ENCODE measurements around the gene TGFBI.

Gene TGFBI

DNA sequence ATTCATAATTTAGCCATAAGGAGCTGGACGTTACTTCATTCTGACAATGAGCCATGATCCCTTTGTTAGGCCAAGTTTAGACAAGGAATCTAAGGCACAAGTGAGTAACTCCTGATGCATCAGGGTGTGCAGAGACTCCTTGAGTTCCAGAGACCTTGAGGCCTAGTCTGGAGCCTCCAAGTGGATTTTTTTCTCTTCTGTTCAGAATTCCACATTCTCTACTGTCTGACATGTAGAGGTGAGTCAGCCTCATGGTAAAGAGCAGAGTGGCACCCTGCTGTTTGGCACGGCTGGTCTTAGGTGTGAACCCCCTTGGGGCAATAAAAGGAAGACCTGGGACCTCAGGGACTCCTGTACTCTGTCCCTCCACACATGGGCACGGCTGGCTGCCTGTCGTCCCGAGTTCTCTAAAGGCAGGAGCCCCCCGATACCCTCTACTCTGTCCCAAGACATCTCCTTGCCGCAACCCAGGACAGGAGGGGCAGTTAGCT, 22.0 kb upstream of the TGFBI start:
- H4K8ac ChIP-seq (ENCODE audit: low read depth, low read length) = peak overlapping the region; percentile 55
- peak overlapping the region; percentile 47 for H3K18ac ChIP-seq (ENCODE audit: low read length)
- H3K9ac ChIP-seq (ENCODE audit: low read length) = no peak overlapping the region
- peak overlapping the region; percentile 86 for H2AK5ac ChIP-seq (ENCODE audit: low read length)
- peak overlapping the region; percentile 80 for H2BK5ac ChIP-seq (ENCODE audit: low read depth, low read length, poor library complexity)
- H2BK120ac ChIP-seq (ENCODE audit: insufficient read depth, low read length, poor library complexity) = peak overlapping the region; percentile 52
- no peak overlapping the region for H3K4me2 ChIP-seq (ENCODE audit: low read length)
- peak overlapping the region; percentile 57 for H4K91ac ChIP-seq (ENCODE audit: low read depth, low read length)
- WGBS (ENCODE audit: extremely low coverage, insufficient coverage, insufficient read length) = no CpG with 5 or more reads among the region's 7 CpGs
- peak; percentile 12 to 13 for DNase-seq
- H3K14ac ChIP-seq (ENCODE audit: low read length) = peak overlapping the region; percentile 28
- H3K27me3 ChIP-seq (ENCODE audit: insufficient read depth, low read length) = no peaks in the 10 kb centered on the region
- peaks cover 7% of the 10 kb centered on the region for H3K79me2 ChIP-seq (ENCODE audit: control insufficient read depth, insufficient read depth, low read length, poor library complexity)
- H3K4me1 ChIP-seq (ENCODE audit: control insufficient read depth in 1 of 2, insufficient read depth in 2 of 2, low read length in 2 of 2) = peaks cover 12 to 15% of the 10 kb centered on the region in 2 experiments
- H3K27ac ChIP-seq (ENCODE audit: low read depth, low read length) = peak overlapping the region; percentile 73
- H3K36me3 ChIP-seq (ENCODE audit: control insufficient read depth in 1 of 2, insufficient read depth in 2 of 2, low read length in 2 of 2) = no peaks in the 10 kb centered on the region
- H2BK12ac ChIP-seq (ENCODE audit: low read length) = peak overlapping the region; percentile 86
- H3K9me3 ChIP-seq (ENCODE audit: insufficient read depth, low read depth, low read length) = no peaks in the 10 kb centered on the region
- H4K12ac ChIP-seq (ENCODE audit: low read depth, low read length) = no peak overlapping the region
- peak overlapping the region; percentile 37 for H3K4ac ChIP-seq (ENCODE audit: low read depth, low read length)
- no peak overlapping the region for H3K23ac ChIP-seq (ENCODE audit: low read length)
- peaks cover 31% of the 10 kb centered on the region for H3K79me1 ChIP-seq (ENCODE audit: low read length)
- H3K4me3 ChIP-seq (ENCODE audit: low read depth, low read length) = no peak overlapping the region
- peak overlapping the region; percentile 27 for H2AFZ ChIP-seq (ENCODE audit: insufficient read depth, low read length, poor library complexity)

DNA sequence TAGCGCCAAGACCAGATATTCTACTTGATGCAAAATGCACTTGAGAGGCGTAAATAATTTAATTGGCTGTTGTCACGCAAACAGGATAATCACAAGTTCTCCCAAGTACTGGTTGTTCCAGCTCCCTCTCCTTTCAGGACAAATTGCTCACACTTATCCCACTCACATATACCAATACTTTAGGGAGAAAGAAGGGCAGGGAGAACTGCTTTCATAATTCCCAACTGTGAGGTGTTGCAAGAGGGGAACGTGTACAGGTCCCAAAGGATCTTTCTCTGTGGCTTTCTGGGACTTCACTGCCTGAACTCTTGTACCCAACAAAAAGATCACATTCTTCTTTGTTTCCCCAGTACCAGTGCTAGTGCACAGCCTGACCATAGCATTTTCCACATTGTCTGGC, 21.5 kb upstream of the TGFBI start:
- WGBS (ENCODE audit: extremely low coverage, insufficient coverage, insufficient read length) = no CpG with 5 or more reads among the region's 4 CpGs
- H2AK5ac ChIP-seq (ENCODE audit: low read length) = peak overlapping the region; percentile 39
- H4K12ac ChIP-seq (ENCODE audit: low read depth, low read length) = no peak overlapping the region
- H3K27me3 ChIP-seq (ENCODE audit: insufficient read depth, low read length) = no peaks in the 10 kb centered on the region
- no peak overlapping the region for H3K4me2 ChIP-seq (ENCODE audit: low read length)
- no peak overlapping the region for H3K23ac ChIP-seq (ENCODE audit: low read length)
- no peaks in the 10 kb centered on the region for H3K36me3 ChIP-seq (ENCODE audit: control insufficient read depth in 1 of 2, insufficient read depth in 2 of 2, low read length in 2 of 2)
- peak overlapping the region; percentile 86 for H2BK12ac ChIP-seq (ENCODE audit: low read length)
- H3K4me1 ChIP-seq (ENCODE audit: control insufficient read depth in 1 of 2, insufficient read depth in 2 of 2, low read length in 2 of 2) = peaks cover 12 to 15% of the 10 kb centered on the region in 2 experiments
- no peak overlapping the region for H3K9ac ChIP-seq (ENCODE audit: low read length)
- H3K14ac ChIP-seq (ENCODE audit: low read length) = peak overlapping the region; percentile 28
- peak overlapping the region; percentile 57 for H4K91ac ChIP-seq (ENCODE audit: low read depth, low read length)
- no peak overlapping the region for H2AFZ ChIP-seq (ENCODE audit: insufficient read depth, low read length, poor library complexity)
- no peaks in the 10 kb centered on the region for H3K9me3 ChIP-seq (ENCODE audit: insufficient read depth, low read depth, low read length)
- H2BK5ac ChIP-seq (ENCODE audit: low read depth, low read length, poor library complexity) = peak overlapping the region; percentile 80
- peaks cover 7% of the 10 kb centered on the region for H3K79me2 ChIP-seq (ENCODE audit: control insufficient read depth, insufficient read depth, low read length, poor library complexity)
- peak overlapping the region; percentile 73 for H3K27ac ChIP-seq (ENCODE audit: low read depth, low read length)
- H3K4me3 ChIP-seq (ENCODE audit: low read depth, low read length) = no peak overlapping the region
- H2BK120ac ChIP-seq (ENCODE audit: insufficient read depth, low read length, poor library complexity) = peak overlapping the region; percentile 52
- peak overlapping the region; percentile 37 for H3K4ac ChIP-seq (ENCODE audit: low read depth, low read length)
- peak overlapping the region; percentile 3 for H4K8ac ChIP-seq (ENCODE audit: low read depth, low read length)
- no peak overlapping the region for H3K18ac ChIP-seq (ENCODE audit: low read length)
- peaks cover 30% of the 10 kb centered on the region for H3K79me1 ChIP-seq (ENCODE audit: low read length)
- no peak for DNase-seq

DNA sequence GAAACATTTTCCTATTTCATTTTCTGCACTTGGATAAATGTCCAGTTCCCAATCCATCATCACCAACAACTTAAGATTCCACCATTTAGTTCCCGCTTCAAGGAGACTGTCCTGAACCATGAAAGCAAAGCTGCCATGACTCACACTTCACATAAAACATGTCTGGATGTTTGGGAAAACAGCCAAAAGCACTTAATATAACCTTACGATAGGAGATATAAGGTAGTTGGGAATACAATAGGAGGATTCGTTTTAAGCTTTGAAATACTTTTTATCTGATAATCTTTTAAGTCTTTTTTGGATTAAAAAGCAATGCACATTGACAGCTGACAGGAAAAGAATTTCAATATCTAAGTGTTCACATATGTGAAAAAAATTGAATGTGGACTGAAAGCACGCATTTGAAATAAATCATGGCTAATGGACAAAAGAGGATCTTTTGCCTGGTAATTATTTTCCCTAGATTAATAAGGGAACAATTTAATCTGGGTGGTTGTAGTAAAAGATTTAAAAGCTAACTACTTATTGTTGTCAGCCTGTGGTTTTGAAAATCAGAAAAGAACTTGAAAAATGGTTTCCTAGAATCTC, 17.3 kb upstream of the TGFBI start:
- no peak overlapping the region for H3K14ac ChIP-seq (ENCODE audit: low read length)
- H2BK12ac ChIP-seq (ENCODE audit: low read length) = no peak overlapping the region
- H3K23ac ChIP-seq (ENCODE audit: low read length) = no peak overlapping the region
- H3K79me1 ChIP-seq (ENCODE audit: low read length) = peaks cover 46% of the 10 kb centered on the region
- H3K79me2 ChIP-seq (ENCODE audit: control insufficient read depth, insufficient read depth, low read length, poor library complexity) = peaks cover 8% of the 10 kb centered on the region
- no peak overlapping the region for H2BK120ac ChIP-seq (ENCODE audit: insufficient read depth, low read length, poor library complexity)
- DNase-seq = no peak
- no peak overlapping the region for H4K8ac ChIP-seq (ENCODE audit: low read depth, low read length)
- no peak overlapping the region for H2AK5ac ChIP-seq (ENCODE audit: low read length)
- peaks cover 12 to 22% of the 10 kb centered on the region in 2 experiments for H3K4me1 ChIP-seq (ENCODE audit: control insufficient read depth in 1 of 2, insufficient read depth in 2 of 2, low read length in 2 of 2)
- H3K4me2 ChIP-seq (ENCODE audit: low read length) = no peak overlapping the region
- H3K27ac ChIP-seq (ENCODE audit: low read depth, low read length) = peak overlapping the region; percentile 23
- H3K27me3 ChIP-seq (ENCODE audit: insufficient read depth, low read length) = no peaks in the 10 kb centered on the region
- no peak overlapping the region for H4K12ac ChIP-seq (ENCODE audit: low read depth, low read length)
- H4K91ac ChIP-seq (ENCODE audit: low read depth, low read length) = no peak overlapping the region
- H2AFZ ChIP-seq (ENCODE audit: insufficient read depth, low read length, poor library complexity) = no peak overlapping the region
- no peak overlapping the region for H3K9ac ChIP-seq (ENCODE audit: low read length)
- H3K9me3 ChIP-seq (ENCODE audit: insufficient read depth, low read depth, low read length) = no peaks in the 10 kb centered on the region
- H2BK5ac ChIP-seq (ENCODE audit: low read depth, low read length, poor library complexity) = no peak overlapping the region
- no peak overlapping the region for H3K18ac ChIP-seq (ENCODE audit: low read length)
- no peaks in the 10 kb centered on the region for H3K36me3 ChIP-seq (ENCODE audit: control insufficient read depth in 1 of 2, insufficient read depth in 2 of 2, low read length in 2 of 2)
- H3K4ac ChIP-seq (ENCODE audit: low read depth, low read length) = no peak overlapping the region
- H3K4me3 ChIP-seq (ENCODE audit: low read depth, low read length) = no peak overlapping the region
- no CpG with 5 or more reads among the region's 4 CpGs for WGBS (ENCODE audit: extremely low coverage, insufficient coverage, insufficient read length)

DNA sequence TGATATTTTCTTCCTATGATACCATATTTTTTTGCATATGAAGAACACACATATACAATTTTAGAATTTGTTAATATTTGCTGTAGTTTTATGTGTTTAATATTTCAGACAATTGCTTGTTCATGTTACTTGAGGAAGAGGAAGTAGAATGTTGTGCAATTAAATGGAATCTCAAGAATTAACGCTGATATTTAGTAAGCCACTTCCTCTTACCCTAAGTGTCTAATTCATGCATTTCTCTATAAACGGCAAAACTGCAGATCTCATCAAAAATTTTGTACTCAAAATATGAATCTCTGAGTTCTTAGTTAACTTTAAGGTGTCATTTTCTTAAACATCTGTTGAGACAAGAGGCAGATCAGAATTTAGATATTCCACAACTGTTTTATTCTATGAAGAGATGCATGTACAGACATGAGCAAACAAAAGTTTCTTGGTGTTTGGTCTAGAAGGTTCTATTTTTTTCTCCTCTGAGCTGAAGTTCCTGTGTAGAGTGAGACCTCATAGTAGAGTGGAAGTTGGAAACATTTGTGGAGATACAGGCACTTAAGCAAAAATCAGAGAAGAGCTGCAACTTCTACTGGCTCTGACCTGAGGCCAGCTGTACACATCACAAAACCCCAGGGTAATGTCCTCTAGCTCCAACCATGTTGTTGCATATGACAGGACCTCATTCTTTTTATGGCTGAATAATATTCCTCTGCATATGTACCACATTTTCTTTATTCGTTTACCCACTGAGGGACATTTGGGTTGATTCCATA, 16.6 kb upstream of the TGFBI start:
- H2BK120ac ChIP-seq (ENCODE audit: insufficient read depth, low read length, poor library complexity) = peak overlapping the region; percentile 92
- H4K12ac ChIP-seq (ENCODE audit: low read depth, low read length) = no peak overlapping the region
- H3K79me2 ChIP-seq (ENCODE audit: control insufficient read depth, insufficient read depth, low read length, poor library complexity) = peaks cover 8% of the 10 kb centered on the region
- H3K4me1 ChIP-seq (ENCODE audit: control insufficient read depth in 1 of 2, insufficient read depth in 2 of 2, low read length in 2 of 2) = peaks cover 6 to 17% of the 10 kb centered on the region in 2 experiments
- H4K91ac ChIP-seq (ENCODE audit: low read depth, low read length) = peak overlapping the region; percentile 95
- H3K18ac ChIP-seq (ENCODE audit: low read length) = no peak overlapping the region
- H2BK5ac ChIP-seq (ENCODE audit: low read depth, low read length, poor library complexity) = peak overlapping the region; percentile 92
- H3K36me3 ChIP-seq (ENCODE audit: control insufficient read depth in 1 of 2, insufficient read depth in 2 of 2, low read length in 2 of 2) = no peaks in the 10 kb centered on the region
- no peak overlapping the region for H4K8ac ChIP-seq (ENCODE audit: low read depth, low read length)
- no peaks in the 10 kb centered on the region for H3K27me3 ChIP-seq (ENCODE audit: insufficient read depth, low read length)
- no peak overlapping the region for H2AK5ac ChIP-seq (ENCODE audit: low read length)
- H2AFZ ChIP-seq (ENCODE audit: insufficient read depth, low read length, poor library complexity) = no peak overlapping the region
- no peak overlapping the region for H3K9ac ChIP-seq (ENCODE audit: low read length)
- peak overlapping the region; percentile 82 for H2BK12ac ChIP-seq (ENCODE audit: low read length)
- H3K23ac ChIP-seq (ENCODE audit: low read length) = no peak overlapping the region
- H3K4me3 ChIP-seq (ENCODE audit: low read depth, low read length) = no peak overlapping the region
- H3K9me3 ChIP-seq (ENCODE audit: insufficient read depth, low read depth, low read length) = no peaks in the 10 kb centered on the region
- WGBS (ENCODE audit: extremely low coverage, insufficient coverage, insufficient read length) = no CpG with 5 or more reads among the region's 3 CpGs
- H3K4me2 ChIP-seq (ENCODE audit: low read length) = no peak overlapping the region
- peak overlapping the region; percentile 68 for H3K14ac ChIP-seq (ENCODE audit: low read length)
- H3K4ac ChIP-seq (ENCODE audit: low read depth, low read length) = peak overlapping the region; percentile 87
- peak overlapping the region; percentile 60 for H3K27ac ChIP-seq (ENCODE audit: low read depth, low read length)
- H3K79me1 ChIP-seq (ENCODE audit: low read length) = peaks cover 45% of the 10 kb centered on the region
- peak in 1 of 2 donors; percentile 53 for DNase-seq
